Fibroblast of lung (primary cell): ENCODE data around the gene ADARB1. TPM values are rescaled to one million over a fixed set of nuclear protein-coding genes. Genes with fewer than 3 reads are reported as not detected.

ENCODE experiments used
- DNase-seq, 2 donors: peaks; one replicate each; pipeline versions ENCODE4 v3.0.0 to v3.0.0-alpha.2; 2010; ENCODE audit warnings: low read depth in 2 of 2
- H2AFZ ChIP-seq: 2 replicates; pipeline ENCODE4 v1.5.1; 2012; ENCODE audit warnings: low read length, control low read depth, inconsistent platforms
- H3K27ac ChIP-seq: 2 replicates; pipeline ENCODE4 v1.5.1; 2011; ENCODE audit warnings: low read length, control low read depth; ENCODE audit not compliant: insufficient read depth
- H3K27me3 ChIP-seq: 2 replicates; pipeline ENCODE4 v1.5.1; 2011; ENCODE audit warnings: mild to moderate bottlenecking, low read length; ENCODE audit not compliant: control insufficient read depth, insufficient read depth
- H3K36me3 ChIP-seq: 2 replicates; pipeline ENCODE4 v1.5.1; 2011; ENCODE audit warnings: low read length; ENCODE audit not compliant: control insufficient read depth, insufficient read depth
- H3K4me1 ChIP-seq: 2 replicates; pipeline ENCODE4 v1.5.1; 2011; ENCODE audit warnings: low read length; ENCODE audit not compliant: control insufficient read depth, insufficient read depth; ENCODE audit errors: extremely low read depth
- H3K4me2 ChIP-seq: 2 replicates; pipeline ENCODE4 v1.5.1; 2011; ENCODE audit warnings: low read length, control low read depth; ENCODE audit not compliant: insufficient read depth; ENCODE audit errors: extremely low read depth
- H3K4me3 ChIP-seq, 4 experiments: fragments of 200-600 bp in 1 of 4; sonication (generic) in 1 of 4; replicated peaks in 1 of 4; 2 replicates each; pipeline ENCODE4 v1.5.1; 2011 to 2016; ENCODE audit warnings: low read length in 4 of 4, low read depth in 3 of 4, mild to moderate bottlenecking in 3 of 4, control low read depth in 2 of 4, inconsistent platforms in 1 of 4, mixed read lengths in 1 of 4; ENCODE audit not compliant: insufficient read depth in 1 of 4; ENCODE audit errors: control extremely low read depth in 1 of 4
- H3K79me2 ChIP-seq: 2 replicates; pipeline ENCODE4 v1.5.1; 2012; ENCODE audit warnings: mild to moderate bottlenecking, low read length, inconsistent platforms; ENCODE audit not compliant: control insufficient read depth, insufficient read depth
- H3K9ac ChIP-seq: 2 replicates; pipeline ENCODE4 v1.5.1; 2011; ENCODE audit warnings: mild to moderate bottlenecking, low read length, control low read depth; ENCODE audit not compliant: insufficient read depth
- H3K9me3 ChIP-seq: 2 replicates; pipeline ENCODE4 v1.5.1; 2012; ENCODE audit warnings: low read depth, low read length; ENCODE audit not compliant: control insufficient read depth, insufficient read depth
- H4K20me1 ChIP-seq: 2 replicates; pipeline ENCODE4 v1.5.1; 2011; ENCODE audit warnings: low read length; ENCODE audit not compliant: control insufficient read depth, insufficient read depth; ENCODE audit errors: extremely low read depth
- CTCF ChIP-seq, 2 donors: IDR thresholded peaks in 1 of 2; conservative IDR thresholded peaks in 1 of 2; 1 replicate in 1 of 2; 2 replicates in 1 of 2; pipeline ENCODE4 v1.5.1; 2011 to 2012; ENCODE audit warnings: low read length in 2 of 2, control low read depth in 1 of 2, inconsistent platforms in 1 of 2, low read depth in 1 of 2, mild to moderate bottlenecking in 1 of 2
- EZH2 ChIP-seq: IDR thresholded peaks from 2 replicates; pipeline ENCODE4 v1.5.1; 2012; ENCODE audit warnings: low read length, control low read depth, mild to moderate bottlenecking; ENCODE audit errors: missing control alignments
- polyA plus RNA-seq, 2 donors: library from polyadenylated mRNA; depleted of rRNA in 1 of 2; stranded (reverse) in 1 of 2; unstranded in 1 of 2; fragments of >200 nt; gene quantifications; 2 replicates each; pipeline ENCODE4 v1.2.1, GENCODE V29; 2011 to 2012; ENCODE audit warnings: missing spikeins in 1 of 2
- total RNA-seq: library from RNA; depleted of rRNA; stranded (reverse); fragments of >200 nt; gene quantifications from 2 replicates; pipeline ENCODE4 v1.2.1, GENCODE V29; 2014

The ADARB1 gene
- total and polyA plus RNA-seq, 2 donors (not counting 1 experiment from before 2014, with no cell fraction given) = 20.2 to 25.3 TPM

DNA sequence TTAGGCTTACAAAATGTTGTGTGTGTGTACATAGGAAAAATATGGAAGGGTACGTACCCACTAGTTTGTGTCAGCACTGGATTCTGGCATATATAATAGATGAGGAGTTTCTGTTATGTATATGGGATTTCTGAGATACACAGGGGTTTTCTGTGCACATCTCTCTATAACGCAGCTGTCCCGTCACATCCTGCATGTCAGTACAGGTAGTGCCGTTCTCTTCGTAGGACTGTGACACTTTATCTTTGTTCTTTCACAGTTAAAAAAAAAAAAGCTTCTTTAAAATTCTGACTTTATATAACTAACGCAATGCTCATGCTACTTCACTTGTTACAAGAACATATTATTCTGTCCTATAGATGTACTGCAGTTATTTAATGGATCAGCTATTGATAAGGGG lies 42.9 kb downstream of the ADARB1 start:
- H3K9me3 ChIP-seq = no peaks in the 10 kb centered on the region
- no peak overlapping the region for H3K4me3 ChIP-seq
- H3K27me3 ChIP-seq = peaks cover 3% of the 10 kb centered on the region
- no peaks in the 10 kb centered on the region for H3K36me3 ChIP-seq
- H3K4me2 ChIP-seq = no peak overlapping the region
- no peak overlapping the region for H3K9ac ChIP-seq
- DNase-seq = no peak
- H3K4me1 ChIP-seq = no peaks in the 10 kb centered on the region
- TF ChIP-seq EZH2 (no peak), CTCF (conservative IDR thresholded peaks at IDR 0.05 in 1 of 2, IDR thresholded peaks at IDR 0.05 in 1 of 2; ENCODE audit: low read depth in 1 of 2, low read length in 2 of 2) (no peak)
- no peaks in the 10 kb centered on the region for H4K20me1 ChIP-seq
- no peaks in the 10 kb centered on the region for H3K79me2 ChIP-seq
- H3K27ac ChIP-seq = no peak overlapping the region
- H2AFZ ChIP-seq = no peak overlapping the region

- Histone ChIP-seq H3K9me3 (no peaks in the 10 kb centered on the region), H3K4me2 (no peak overlapping the region), H3K36me3 (no peaks in the 10 kb centered on the region), H3K27ac (no peak overlapping the region), H3K9ac (no peak overlapping the region), H3K4me1 (no peaks in the 10 kb centered on the region), H3K27me3 (peaks cover 3% of the 10 kb centered on the region), H2AFZ (no peak overlapping the region), H3K79me2 (no peaks in the 10 kb centered on the region), H4K20me1 (peaks cover 3% of the 10 kb centered on the region), H3K4me3 (no peak overlapping the region)
- DNase-seq = no peak
- TF ChIP-seq EZH2 = no peak
- no peak for TF ChIP-seq CTCF (conservative IDR thresholded peaks at IDR 0.05 in 1 of 2, IDR thresholded peaks at IDR 0.05 in 1 of 2; ENCODE audit: low read depth in 1 of 2, low read length in 2 of 2)
These were observed 43.7 kb downstream of the ADARB1 start for GRCh38 chr21:45118099-45118498.

DNA sequence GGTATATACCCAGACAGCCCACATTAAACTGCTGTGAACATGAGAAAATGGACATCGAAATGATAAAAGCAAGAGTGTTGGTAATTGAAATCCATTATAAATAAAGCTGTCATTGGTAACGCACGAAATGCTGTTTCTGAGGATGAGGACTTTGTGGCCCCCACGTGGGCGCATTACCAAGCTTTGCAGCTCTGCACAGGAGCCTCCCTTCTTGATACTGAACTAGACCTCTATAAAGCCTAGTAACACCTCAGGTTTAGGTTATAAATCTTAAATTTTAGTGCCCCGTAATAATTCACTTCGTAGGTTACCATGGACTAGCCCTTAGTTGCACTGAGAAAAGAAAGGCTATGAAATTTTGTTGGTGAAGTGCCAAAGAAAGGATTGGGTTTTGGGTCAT lies 45.4 kb downstream of the ADARB1 start:
- Histone ChIP-seq H3K9ac (no peak overlapping the region), H2AFZ (no peak overlapping the region), H3K4me2 (no peak overlapping the region), H3K27me3 (peaks cover 3% of the 10 kb centered on the region), H3K9me3 (no peaks in the 10 kb centered on the region), H3K27ac (no peak overlapping the region), H4K20me1 (peaks cover 3% of the 10 kb centered on the region), H3K79me2 (no peaks in the 10 kb centered on the region), H3K36me3 (no peaks in the 10 kb centered on the region), H3K4me1 (no peaks in the 10 kb centered on the region), H3K4me3 (no peak overlapping the region)
- no peak for TF ChIP-seq CTCF (conservative IDR thresholded peaks at IDR 0.05 in 1 of 2, IDR thresholded peaks at IDR 0.05 in 1 of 2; ENCODE audit: low read depth in 1 of 2, low read length in 2 of 2)
- no peak for TF ChIP-seq EZH2
- DNase-seq = no peak
